ENCODE results near the gene KCNJ6.

- no peak for TF ChIP-seq CTCF (IDR thresholded peaks at IDR 0.05; ENCODE audit: low read depth, low read length, missing input control)
- TF ChIP-seq YY1 (IDR thresholded peaks at IDR 0.05) = no peak
- TF ChIP-seq MAX (IDR thresholded peaks at IDR 0.05) = no peak
- TF ChIP-seq FOXA1 (IDR thresholded peaks at IDR 0.05) = no peak
- no peak for TF ChIP-seq JUND (IDR thresholded peaks at IDR 0.05)
- no peak for TF ChIP-seq REST (IDR thresholded peaks at IDR 0.05)
- TF ChIP-seq SP1 (IDR thresholded peaks at IDR 0.05) = no peak
- no peak for TF ChIP-seq TAF1 (conservative IDR thresholded peaks at IDR 0.05)
- no peak for TF ChIP-seq ZBTB33 (IDR thresholded peaks at IDR 0.05)
- no peak for TF ChIP-seq ATF3 (IDR thresholded peaks at IDR 0.05)
- no peak for TF ChIP-seq RAD21 (IDR thresholded peaks at IDR 0.05)
- no peak for TF ChIP-seq RXRA (IDR thresholded peaks at IDR 0.05)
- TF ChIP-seq EGR1 (IDR thresholded peaks at IDR 0.05; ENCODE audit: low read depth in 2 of 2) = no peak
These were observed 250.8 kb downstream of the KCNJ6 start for GRCh38 chr21:37665230-37666024.

Measured in liver (tissue), 3 donors.